Measurements from ENCODE around the gene RPUSD3. TPM values are rescaled to one million over a fixed set of nuclear protein-coding genes. Genes with fewer than 3 reads are reported as not detected.

The RPUSD3 gene
- total and polyA plus RNA-seq, 9 of the 15 experiments (the other 6 are each of a cell fraction or from before 2014, with no cell fraction given), result 13.8 to 99.0 (median 59.3) TPM

DNA sequence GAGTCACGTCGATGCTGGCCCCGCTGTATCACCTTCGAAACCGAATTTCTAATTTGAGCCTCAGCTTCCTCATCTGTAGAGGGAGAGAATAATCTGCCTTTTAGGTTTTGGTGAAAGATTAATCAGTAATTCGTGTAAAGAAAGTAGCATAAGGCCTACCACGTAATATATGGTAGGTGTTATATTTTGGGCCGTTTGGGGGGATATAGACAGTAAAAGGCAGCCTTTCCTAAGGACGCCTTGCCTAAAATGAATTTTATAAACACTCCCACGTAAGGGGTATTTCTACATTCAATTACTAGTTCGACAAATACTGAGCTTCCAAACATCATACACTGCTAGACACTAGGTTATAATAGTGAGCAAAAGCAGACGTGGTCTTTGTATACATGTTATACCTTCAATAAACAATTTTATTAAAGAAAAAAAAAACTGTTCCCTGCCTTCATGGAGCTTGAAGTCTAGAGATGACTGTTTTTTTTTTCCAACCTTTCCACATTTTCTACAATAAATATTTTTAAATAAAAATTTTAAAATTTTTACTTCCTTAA lies 47.3 kb upstream of the RPUSD3 start (continued):
- TF ChIP-seq, protein P1, sequence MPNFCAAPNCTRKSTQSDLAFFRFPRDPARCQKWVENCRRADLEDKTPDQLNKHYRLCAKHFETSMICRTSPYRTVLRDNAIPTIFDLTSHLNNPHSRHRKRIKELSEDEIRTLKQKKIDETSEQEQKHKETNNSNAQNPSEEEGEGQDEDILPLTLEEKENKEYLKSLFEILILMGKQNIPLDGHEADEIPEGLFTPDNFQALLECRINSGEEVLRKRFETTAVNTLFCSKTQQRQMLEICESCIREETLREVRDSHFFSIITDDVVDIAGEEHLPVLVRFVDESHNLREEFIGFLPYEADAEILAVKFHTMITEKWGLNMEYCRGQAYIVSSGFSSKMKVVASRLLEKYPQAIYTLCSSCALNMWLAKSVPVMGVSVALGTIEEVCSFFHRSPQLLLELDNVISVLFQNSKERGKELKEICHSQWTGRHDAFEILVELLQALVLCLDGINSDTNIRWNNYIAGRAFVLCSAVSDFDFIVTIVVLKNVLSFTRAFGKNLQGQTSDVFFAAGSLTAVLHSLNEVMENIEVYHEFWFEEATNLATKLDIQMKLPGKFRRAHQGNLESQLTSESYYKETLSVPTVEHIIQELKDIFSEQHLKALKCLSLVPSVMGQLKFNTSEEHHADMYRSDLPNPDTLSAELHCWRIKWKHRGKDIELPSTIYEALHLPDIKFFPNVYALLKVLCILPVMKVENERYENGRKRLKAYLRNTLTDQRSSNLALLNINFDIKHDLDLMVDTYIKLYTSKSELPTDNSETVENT (CRISPR knock-in tag; IDR thresholded peaks at IDR 0.05), result no peak
- TF ChIP-seq, protein P2, sequence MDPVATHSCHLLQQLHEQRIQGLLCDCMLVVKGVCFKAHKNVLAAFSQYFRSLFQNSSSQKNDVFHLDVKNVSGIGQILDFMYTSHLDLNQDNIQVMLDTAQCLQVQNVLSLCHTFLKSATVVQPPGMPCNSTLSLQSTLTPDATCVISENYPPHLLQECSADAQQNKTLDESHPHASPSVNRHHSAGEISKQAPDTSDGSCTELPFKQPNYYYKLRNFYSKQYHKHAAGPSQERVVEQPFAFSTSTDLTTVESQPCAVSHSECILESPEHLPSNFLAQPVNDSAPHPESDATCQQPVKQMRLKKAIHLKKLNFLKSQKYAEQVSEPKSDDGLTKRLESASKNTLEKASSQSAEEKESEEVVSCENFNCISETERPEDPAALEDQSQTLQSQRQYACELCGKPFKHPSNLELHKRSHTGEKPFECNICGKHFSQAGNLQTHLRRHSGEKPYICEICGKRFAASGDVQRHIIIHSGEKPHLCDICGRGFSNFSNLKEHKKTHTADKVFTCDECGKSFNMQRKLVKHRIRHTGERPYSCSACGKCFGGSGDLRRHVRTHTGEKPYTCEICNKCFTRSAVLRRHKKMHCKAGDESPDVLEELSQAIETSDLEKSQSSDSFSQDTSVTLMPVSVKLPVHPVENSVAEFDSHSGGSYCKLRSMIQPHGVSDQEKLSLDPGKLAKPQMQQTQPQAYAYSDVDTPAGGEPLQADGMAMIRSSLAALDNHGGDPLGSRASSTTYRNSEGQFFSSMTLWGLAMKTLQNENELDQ (CRISPR knock-in tag; IDR thresholded peaks at IDR 0.05; ENCODE audit: borderline replicate concordance), result 0 out of 2 replicates have a peak, but pooled peaks have one; percentile 89
- no peak for TF ChIP-seq XRCC5 (IDR thresholded peaks at IDR 0.05; ENCODE audit: low read depth, low read length)
- TF ChIP-seq, protein P3, sequence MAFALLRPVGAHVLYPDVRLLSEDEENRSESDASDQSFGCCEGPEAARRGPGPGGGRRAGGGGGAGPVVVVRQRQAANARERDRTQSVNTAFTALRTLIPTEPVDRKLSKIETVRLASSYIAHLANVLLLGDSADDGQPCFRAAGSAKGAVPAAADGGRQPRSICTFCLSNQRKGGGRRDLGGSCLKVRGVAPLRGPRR (CRISPR knock-in tag; IDR thresholded peaks at IDR 0.05), result no peak
- no peak for TF ChIP-seq FOSL1 (tag; conservative IDR thresholded peaks at IDR 0.05)
- peak; percentile 34 to 57; a peak in 3 of 4 replicates for TF ChIP-seq TRIM24 (IDR thresholded peaks at IDR 0.05)
- no peak for TF ChIP-seq TRIM28 (IDR thresholded peaks at IDR 0.05)
- TF ChIP-seq ZNF197 (CRISPR knock-in tag; IDR thresholded peaks at IDR 0.05; ENCODE audit: low read depth), result no peak
- TF ChIP-seq PHB (CRISPR knock-in tag; IDR thresholded peaks at IDR 0.05), result no peak
- no peak for TF ChIP-seq ZNF140 (CRISPR knock-in tag; IDR thresholded peaks at IDR 0.05)
- TF ChIP-seq, protein P4, sequence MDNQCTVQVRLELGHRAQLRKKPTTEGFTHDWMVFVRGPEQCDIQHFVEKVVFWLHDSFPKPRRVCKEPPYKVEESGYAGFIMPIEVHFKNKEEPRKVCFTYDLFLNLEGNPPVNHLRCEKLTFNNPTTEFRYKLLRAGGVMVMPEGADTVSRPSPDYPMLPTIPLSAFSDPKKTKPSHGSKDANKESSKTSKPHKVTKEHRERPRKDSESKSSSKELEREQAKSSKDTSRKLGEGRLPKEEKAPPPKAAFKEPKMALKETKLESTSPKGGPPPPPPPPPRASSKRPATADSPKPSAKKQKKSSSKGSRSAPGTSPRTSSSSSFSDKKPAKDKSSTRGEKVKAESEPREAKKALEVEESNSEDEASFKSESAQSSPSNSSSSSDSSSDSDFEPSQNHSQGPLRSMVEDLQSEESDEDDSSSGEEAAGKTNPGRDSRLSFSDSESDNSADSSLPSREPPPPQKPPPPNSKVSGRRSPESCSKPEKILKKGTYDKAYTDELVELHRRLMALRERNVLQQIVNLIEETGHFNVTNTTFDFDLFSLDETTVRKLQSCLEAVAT (IDR thresholded peaks at IDR 0.05), result no peak
- TF ChIP-seq CBX5 (IDR thresholded peaks at IDR 0.05; ENCODE audit: borderline replicate concordance, low read depth), result no peak
- no peak for TF ChIP-seq NR2C2 (CRISPR knock-in tag; IDR thresholded peaks at IDR 0.05)
- TF ChIP-seq NR2C2 (tag; IDR thresholded peaks at IDR 0.05), result no peak
- TF ChIP-seq HSF4 (CRISPR knock-in tag; IDR thresholded peaks at IDR 0.05; ENCODE audit: borderline replicate concordance), result no peak
- TF ChIP-seq CHD4 (IDR thresholded peaks at IDR 0.05; ENCODE audit: insufficient read depth, insufficient replicate concordance, low read depth, low read length, poor library complexity, severe bottlenecking), result peak; percentile 21
- TF ChIP-seq NUFIP1 (IDR thresholded peaks at IDR 0.05; ENCODE audit: partially characterized antibody), result no peak
- TF ChIP-seq, protein P5, sequence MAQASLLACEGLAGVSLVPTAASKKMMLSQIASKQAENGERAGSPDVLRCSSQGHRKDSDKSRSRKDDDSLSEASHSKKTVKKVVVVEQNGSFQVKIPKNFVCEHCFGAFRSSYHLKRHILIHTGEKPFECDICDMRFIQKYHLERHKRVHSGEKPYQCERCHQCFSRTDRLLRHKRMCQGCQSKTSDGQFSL (CRISPR knock-in tag; IDR thresholded peaks at IDR 0.05), result no peak
- TF ChIP-seq, protein P5 (tag; IDR thresholded peaks at IDR 0.05), result no peak
- no peak for TF ChIP-seq PHTF2 (CRISPR knock-in tag; IDR thresholded peaks at IDR 0.05)
- no peak for TF ChIP-seq BACH1 (tag; IDR thresholded peaks at IDR 0.05)
- no peak for TF ChIP-seq ZNF561 (CRISPR knock-in tag; conservative IDR thresholded peaks at IDR 0.05)
- TF ChIP-seq ZNF224 (CRISPR knock-in tag; IDR thresholded peaks at IDR 0.05), result 0 out of 2 replicates have a peak, but pooled peaks have one; percentile 45

All from K562 (cell line).